Upper lobe of right lung (tissue), 1 donor: ENCODE results near the gene FOXP3. TPM values are rescaled to one million over a fixed set of nuclear protein-coding genes. Genes with fewer than 3 reads are reported as not detected.

Experiments used
- ATAC-seq: fragments of 200-7000 bp; cut with Tn5 transposase; one replicate; pipeline ENCODE4 v1.9.1; 2020; ENCODE audit warnings: mild to moderate bottlenecking, moderate library complexity
- DNase-seq: peaks from one replicate; pipeline ENCODE4 v3.0.0-alpha.2; 2020
- H3K27ac ChIP-seq: fragments of 200-600 bp; one replicate; pipeline ENCODE4 v1.8.0; 2022
- H3K27me3 ChIP-seq: fragments of 200-600 bp; one replicate; pipeline ENCODE4 v1.8.0; 2022; ENCODE audit warnings: mild to moderate bottlenecking
- H3K36me3 ChIP-seq: fragments of 200-600 bp; one replicate; pipeline ENCODE4 v1.8.0; 2022
- H3K4me1 ChIP-seq: fragments of 200-600 bp; one replicate; pipeline ENCODE4 v1.8.0; 2022
- H3K4me3 ChIP-seq: fragments of 200-600 bp; one replicate; pipeline ENCODE4 v1.8.0; 2022; ENCODE audit warnings: mild to moderate bottlenecking
- H3K9me3 ChIP-seq: fragments of 200-600 bp; one replicate; pipeline ENCODE4 v1.8.0; 2022
- CTCF ChIP-seq: fragments of 200-600 bp; IDR thresholded peaks from one replicate; pipeline ENCODE4 v1.8.0; 2022; ENCODE audit warnings: antibody characterized with exemption
- intact Hi-C: fragments of 100-400 bp; cut with DNase I; formaldehyde crosslinking; loops from one replicate; pipeline ENCODE4 v1.11.0; 2022
- total RNA-seq: library from RNA; stranded (reverse); fragmentation: NEBNext Ultra II Directional; extraction: Animal tissue kit (Norgen Biotek cat#: 25700); gene quantifications from one replicate; pipeline ENCODE4 v1.2.1, GENCODE V29; 2021
- donor health status: DM: no; HTN: yes; CAD: no; lungs with severe emphysema.

FOXP3 gene
- total RNA-seq, 1 donor from 2014 or later = 0.35 TPM

- ATAC-seq = no peak
- intact Hi-C loops = no loop called here
Measured at GRCh38 chrX:49250578-49250977, 13.9 kb downstream of the FOXP3 start.

DNA sequence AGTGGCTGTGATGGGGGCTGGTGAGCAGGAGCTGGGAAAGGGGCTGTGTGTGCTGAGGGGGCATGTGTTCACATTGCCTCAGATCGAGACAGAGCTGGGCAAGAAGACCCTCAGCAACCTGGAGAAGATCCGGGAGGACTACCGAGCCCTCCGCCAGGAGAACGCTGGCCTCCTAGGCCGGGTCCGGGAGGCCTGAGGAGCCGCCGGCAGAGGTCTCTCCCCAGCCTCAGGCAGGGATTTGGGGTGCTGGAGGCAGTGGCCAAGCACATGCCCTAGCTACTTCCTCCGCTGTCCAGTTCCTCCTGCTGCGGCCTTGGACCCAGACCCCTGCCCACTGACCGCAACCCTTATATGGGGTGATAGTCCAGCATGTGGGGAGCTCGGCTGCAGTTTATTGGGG is 14.4 kb downstream of the FOXP3 start:
- intact Hi-C loops = no loop called here
- DNase-seq (no peak), ATAC-seq (no peak)
- H3K4me3 ChIP-seq = no peak overlapping the region
- H3K36me3 ChIP-seq = no peaks in the 10 kb centered on the region
- no peaks in the 10 kb centered on the region for H3K27me3 ChIP-seq
- no peak overlapping the region for H3K27ac ChIP-seq
- no peaks in the 10 kb centered on the region for H3K4me1 ChIP-seq
- no peaks in the 10 kb centered on the region for H3K9me3 ChIP-seq
- TF ChIP-seq CTCF = no peak

More at GRCh38 chrX:49250578-49250977, 13.9 kb downstream of the FOXP3 start:
- H3K27me3 ChIP-seq = no peaks in the 10 kb centered on the region
- no peak overlapping the region for H3K4me3 ChIP-seq
- H3K9me3 ChIP-seq = no peaks in the 10 kb centered on the region
- TF ChIP-seq CTCF = no peak
- H3K36me3 ChIP-seq = no peaks in the 10 kb centered on the region
- H3K4me1 ChIP-seq = no peaks in the 10 kb centered on the region
- no peak for DNase-seq
- H3K27ac ChIP-seq = no peak overlapping the region

- no peaks in the 10 kb centered on the region for H3K4me1 ChIP-seq
- no peak for TF ChIP-seq CTCF
Measured at GRCh38 chrX:49249616-49250015, 14.9 kb downstream of the FOXP3 start.

DNA sequence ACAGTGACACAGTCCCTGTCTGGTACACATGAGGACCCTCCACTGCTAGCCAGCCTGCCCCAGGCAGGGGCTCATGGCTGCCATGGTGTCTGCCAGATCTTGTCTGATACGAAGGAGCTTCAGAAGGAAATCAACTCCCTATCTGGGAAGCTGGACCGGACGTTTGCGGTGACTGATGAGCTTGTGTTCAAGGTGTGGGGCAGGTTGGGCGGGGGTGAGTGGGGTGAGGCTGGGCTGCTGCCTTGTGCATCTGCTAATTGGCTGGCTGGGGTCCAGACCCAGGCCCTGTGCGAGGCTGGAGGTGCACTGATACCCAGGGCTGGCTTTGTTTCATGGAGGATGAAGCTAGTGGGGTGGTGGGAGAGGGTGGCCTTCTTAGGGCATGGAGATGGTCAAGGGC is 15.4 kb downstream of the FOXP3 start:
- Histone ChIP-seq H3K36me3 (peaks cover 3% of the 10 kb centered on the region), H3K27ac (no peak overlapping the region), H3K9me3 (no peaks in the 10 kb centered on the region), H3K4me3 (no peak overlapping the region), H3K4me1 (no peaks in the 10 kb centered on the region), H3K27me3 (no peaks in the 10 kb centered on the region)
- TF ChIP-seq CTCF = no peak
- intact Hi-C loops = no loop called here
- DNase-seq = no peak
- no peak for ATAC-seq

More at GRCh38 chrX:49249616-49250015, 14.9 kb downstream of the FOXP3 start:
- intact Hi-C loops = no loop called here
- no peaks in the 10 kb centered on the region for H3K27me3 ChIP-seq
- no peak overlapping the region for H3K27ac ChIP-seq
- ATAC-seq (no peak), DNase-seq (no peak)
- H3K4me3 ChIP-seq = no peak overlapping the region
- no peaks in the 10 kb centered on the region for H3K36me3 ChIP-seq
- no peaks in the 10 kb centered on the region for H3K9me3 ChIP-seq

- DNase-seq = no peak
- no peaks in the 10 kb centered on the region for H3K4me1 ChIP-seq
- TF ChIP-seq CTCF = no peak
- no peak for ATAC-seq
- no peak overlapping the region for H3K27ac ChIP-seq
- H3K27me3 ChIP-seq = no peaks in the 10 kb centered on the region
- H3K4me3 ChIP-seq = no peak overlapping the region
- intact Hi-C loops = no loop called here
- H3K9me3 ChIP-seq = no peaks in the 10 kb centered on the region
- H3K36me3 ChIP-seq = peaks cover 12% of the 10 kb centered on the region
Measured at GRCh38 chrX:49247916-49248811, 16.3 kb downstream of the FOXP3 start.
